H4 (cell line): Measurements from ENCODE around the gene RSPH1. TPM values are rescaled to one million over a fixed set of nuclear protein-coding genes. Genes with fewer than 3 reads are reported as not detected.

Source experiments
- DNase-seq: peaks from one replicate; pipeline ENCODE4 v3.0.0-alpha.2; 2015; ENCODE audit warnings: low spot score
- total RNA-seq: library from RNA; depleted of rRNA; stranded (reverse); fragments of >200 nt; shearing (Covaris generic); gene quantifications from 2 replicates; pipeline ENCODE4 v1.2.3, GENCODE V29; 2014

Gene RSPH1
- total RNA-seq, 1 experiment from 2014 or later, result not detected

DNA sequence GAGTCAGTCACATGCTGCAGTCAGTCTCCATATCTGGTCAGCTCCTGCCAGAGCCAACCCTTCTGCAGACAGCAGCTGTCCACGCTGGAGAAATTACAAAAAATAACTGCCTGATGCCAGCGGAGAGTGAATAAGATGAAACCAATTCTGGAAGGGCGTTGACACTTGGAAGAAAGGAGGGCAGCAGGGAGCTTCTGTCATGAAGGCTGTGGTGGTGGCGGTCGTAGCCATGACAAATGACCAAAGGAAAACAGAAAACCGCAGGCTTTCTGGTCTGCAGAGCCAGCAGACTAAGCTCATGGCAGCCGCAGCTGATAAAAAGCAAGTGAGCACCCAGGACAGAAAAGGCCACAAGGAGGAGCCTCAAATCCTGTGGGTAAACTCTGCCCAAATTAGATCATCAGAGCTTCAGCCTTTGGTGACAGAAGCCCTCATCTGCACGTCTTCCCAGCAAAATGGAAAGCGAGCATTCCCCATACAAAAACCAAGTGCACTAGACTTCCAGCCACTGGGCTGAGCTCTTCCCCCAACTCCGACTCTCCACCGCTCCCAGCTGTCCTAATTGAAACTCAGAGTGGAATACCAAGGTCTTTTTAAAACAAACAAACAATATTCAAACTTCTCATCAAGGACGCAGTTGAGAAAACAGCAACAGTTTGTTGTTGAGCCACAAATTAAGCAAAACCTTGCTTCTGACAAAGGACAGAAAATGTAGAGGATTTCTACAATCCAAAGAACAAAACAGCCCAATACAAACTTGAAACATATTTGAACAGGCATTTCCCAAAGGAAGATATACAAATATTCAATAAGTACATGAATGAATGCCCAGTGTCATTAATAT, 28.7 kb downstream of the RSPH1 start:
- DNase-seq, result peak; percentile 92

GRCh38 chr21:42466700-42467099, 29.3 kb downstream of the RSPH1 start:
- DNase-seq, result no peak

GRCh38 chr21:42465803-42466127, 30.3 kb downstream of the RSPH1 start:
- DNase-seq, result no peak

DNA sequence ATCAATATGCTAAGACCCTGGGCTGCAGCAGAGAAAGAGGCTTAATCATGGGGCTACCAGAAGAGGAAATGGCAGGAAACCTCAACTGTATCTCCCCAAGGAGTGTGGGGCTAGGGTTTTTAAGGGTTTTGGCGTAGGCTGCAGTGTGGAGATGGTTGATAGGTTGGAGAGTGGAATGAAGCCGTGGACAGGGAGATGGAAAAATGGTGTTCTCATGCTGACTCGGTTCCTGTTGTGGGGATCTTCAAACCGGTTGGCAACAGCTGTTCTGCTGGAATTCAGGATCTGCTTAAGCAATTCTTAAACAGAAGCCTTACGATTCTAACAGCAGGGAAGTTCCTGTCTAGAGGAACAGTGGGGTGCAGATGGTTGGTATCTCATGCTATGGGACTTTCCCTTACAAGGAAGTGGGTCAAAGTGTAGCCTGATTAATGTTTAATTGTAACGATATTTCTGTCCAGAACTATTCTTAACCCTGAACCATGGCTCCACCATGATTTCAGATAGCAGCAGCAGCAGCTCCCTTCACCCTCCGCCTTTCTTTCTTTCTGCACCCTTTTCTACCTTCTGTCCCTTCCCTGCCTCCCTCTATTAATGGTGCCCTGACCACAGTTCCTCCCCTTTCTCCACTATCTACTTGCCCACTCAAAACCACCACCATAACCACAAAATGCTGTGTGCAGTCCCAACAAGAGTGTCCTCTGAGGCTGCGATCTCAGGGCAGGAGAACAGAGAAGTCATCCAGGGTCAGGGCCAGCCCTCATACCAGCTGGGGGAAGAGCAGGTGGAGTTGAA, 30.8 kb downstream of the RSPH1 start:
- no peak for DNase-seq

GRCh38 chr21:42463861-42464515, 32.0 kb downstream of the RSPH1 start:
- DNase-seq, result no peak

DNA sequence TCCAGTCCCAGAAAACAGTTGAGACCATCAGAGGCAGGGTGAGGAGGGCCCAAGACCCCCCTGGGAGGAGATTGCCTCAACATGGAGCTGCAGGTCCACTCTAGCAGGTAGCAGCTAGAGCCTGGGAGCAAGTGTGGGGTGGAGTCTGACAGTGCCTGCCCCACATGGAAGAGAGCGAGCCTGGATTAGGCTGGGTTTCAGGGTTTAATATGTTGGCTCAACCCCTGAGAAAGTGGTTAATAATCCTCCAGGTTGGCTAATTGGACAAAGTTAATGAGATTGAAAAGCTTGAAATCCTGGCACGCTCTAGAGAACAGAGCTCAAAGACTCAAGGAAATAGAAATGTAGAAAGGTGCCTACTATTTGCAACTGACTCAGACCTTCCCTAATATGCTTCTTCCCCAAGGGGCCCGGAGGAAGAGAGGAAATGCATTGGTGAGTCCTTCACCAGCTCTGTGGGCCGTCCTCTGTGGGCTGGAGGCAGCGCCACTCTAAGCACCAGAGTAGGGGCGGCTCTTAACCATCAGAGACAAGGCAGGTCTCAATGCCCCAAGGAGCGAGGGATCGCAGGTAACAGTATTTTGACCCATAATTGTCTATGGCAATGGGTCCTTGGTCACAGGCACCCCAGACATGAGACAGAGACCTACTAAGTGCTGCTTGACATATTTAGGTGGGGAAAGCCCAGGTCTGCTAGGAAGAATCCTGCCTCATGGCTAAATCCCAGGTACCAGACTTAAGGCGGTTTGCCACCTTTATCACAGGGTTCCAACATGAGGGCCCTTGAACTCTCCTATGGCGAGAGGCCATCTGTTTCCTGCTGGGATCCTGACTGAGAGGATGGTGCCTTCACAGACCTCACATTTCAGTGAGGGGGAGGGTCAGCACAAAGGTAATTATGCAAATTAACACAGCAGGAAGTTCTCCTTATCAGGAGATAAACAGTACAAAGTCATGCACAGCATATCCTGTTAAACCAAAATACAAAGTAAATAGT, 33.8 kb downstream of the RSPH1 start:
- DNase-seq, result no peak

- DNase-seq, result no peak
Observed at GRCh38 chr21:42461185-42461520, 34.9 kb downstream of the RSPH1 start.

DNA sequence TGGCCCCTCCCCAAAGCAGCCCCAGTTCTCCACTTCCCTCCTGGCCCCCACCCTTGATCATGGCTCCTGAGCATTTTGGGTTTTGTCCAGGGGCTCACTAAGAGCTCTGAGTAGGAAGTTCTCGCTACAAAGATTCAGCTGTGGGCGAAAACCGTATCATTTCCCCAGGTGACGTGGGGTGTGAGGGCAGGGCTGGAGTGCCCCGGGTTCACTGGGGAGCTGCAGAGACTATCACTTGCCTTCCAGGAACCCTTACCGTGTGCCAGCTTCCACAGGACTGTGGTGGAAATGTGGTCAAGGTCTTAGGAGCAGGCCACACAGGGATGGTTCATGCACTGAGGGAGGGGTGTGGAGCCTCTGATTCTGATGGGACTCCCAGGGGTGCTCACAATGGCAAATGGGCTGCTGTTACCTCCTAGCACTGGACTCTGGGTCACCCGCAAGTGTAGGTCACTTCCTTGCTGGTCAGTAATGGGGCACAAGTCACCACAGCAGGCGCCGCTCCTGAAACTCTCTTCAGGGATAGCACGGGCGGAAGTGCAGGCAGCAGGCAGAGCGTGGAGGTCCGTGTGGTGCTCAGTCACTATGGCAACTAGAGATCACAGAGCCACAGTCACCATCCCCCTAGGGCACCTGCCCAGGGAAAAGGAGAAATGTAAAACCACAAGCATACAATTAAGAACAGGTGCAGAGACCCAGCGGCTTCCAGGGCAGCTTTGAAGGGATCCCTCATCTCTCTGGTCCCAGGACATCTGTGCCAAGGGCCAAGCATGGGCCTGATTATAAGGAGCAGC, 35.4 kb downstream of the RSPH1 start:
- DNase-seq, result no peak

- no peak for DNase-seq
Observed at GRCh38 chr21:42459546-42460215, 36.3 kb downstream of the RSPH1 start.

- no peak for DNase-seq
Observed at GRCh38 chr21:42459082-42459460, 37.0 kb downstream of the RSPH1 start.

- DNase-seq, result no peak
Observed at GRCh38 chr21:42456457-42456856, 39.6 kb downstream of the RSPH1 start.

GRCh38 chr21:42455754-42456440, 40.1 kb downstream of the RSPH1 start:
- no peak for DNase-seq

DNA sequence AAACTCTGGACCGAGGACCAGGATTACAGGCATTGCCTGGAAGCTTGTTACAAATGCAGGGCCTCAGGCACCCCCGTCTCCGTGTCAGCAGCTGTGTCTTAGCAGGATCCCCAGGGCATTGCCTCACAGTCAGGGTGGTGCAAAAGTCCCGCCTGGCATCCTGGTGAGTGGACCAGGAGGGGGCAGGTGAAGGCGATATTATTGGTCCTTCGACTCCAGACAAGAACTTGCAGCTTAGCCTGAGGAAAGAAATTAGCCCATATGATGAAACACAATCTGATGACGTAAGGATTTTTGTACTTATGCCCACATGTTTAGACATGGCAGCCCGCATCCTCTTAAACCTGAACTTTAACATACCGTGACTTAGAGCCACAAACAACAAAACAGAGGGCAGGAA, 40.8 kb downstream of the RSPH1 start:
- DNase-seq, result peak; percentile 48

GRCh38 chr21:42454786-42455185, 41.2 kb downstream of the RSPH1 start:
- no peak for DNase-seq

DNA sequence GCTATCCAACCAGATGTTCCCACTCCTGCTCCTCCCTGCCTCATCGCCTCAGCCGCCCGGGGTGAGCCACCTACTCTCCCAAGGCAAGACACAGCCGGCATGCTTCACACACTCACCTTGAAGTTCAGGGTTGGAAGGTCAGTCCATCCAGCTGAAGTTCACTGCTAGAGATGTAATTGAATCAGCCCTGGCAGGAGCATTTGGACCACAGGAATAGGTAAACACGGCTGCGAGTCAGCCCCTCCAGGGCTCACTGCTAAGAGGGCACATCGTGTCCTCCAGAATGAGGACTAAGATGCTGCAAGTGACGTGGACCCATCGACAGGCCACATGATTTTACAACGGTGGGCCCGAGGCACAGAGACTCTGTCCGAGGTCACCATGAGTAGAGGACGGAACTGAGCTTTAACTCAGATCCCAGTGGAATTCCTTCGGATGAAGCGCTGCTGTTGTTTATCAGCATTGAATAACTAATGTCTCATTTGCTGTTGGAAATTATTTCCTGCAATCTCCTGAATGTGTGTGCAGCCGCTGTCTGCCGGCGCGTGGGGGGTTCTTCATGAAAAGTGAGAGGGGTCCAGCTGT, 41.9 kb downstream of the RSPH1 start:
- no peak for DNase-seq

GRCh38 chr21:42453224-42453985, 42.6 kb downstream of the RSPH1 start:
- DNase-seq, result no peak

- no peak for DNase-seq
Observed at GRCh38 chr21:42452401-42453223, 43.4 kb downstream of the RSPH1 start.

DNA sequence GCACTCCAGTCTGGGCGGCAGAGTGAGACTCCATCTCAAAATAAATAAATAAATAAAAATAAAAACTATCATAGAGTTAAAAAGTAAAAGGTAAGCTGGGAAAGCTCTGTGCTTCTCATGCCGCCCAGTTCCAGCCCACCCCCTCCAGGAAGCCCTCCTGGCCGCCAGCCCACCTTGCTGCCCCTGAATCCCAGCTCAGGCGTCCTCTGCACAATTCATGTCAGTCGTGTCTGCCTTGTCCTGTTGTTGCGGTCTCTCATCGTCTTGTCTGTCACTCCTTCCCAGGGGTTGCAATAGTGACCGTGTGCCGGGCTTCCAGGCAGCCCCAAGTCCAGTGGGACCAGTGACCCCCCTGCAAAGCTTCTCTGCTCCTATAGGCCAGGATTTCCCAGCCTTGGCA, 44.1 kb downstream of the RSPH1 start:
- DNase-seq, result no peak
